Esophagus muscularis mucosa (tissue), 3 donors: Measurements from ENCODE around the gene ATP8B2.
"Not testable (repeated sequence)": the region's sequence is repeated elsewhere in the genome, so short reads cannot be mapped to it uniquely, and the experiment has no call there.

ENCODE experiments used
- CTCF ChIP-seq, 3 experiments: fragments of 200-600 bp in 2 of 3; fragments of 450-650 bp in 1 of 3; sonication (generic) in 2 of 3; IDR thresholded peaks; one replicate each; pipeline ENCODE4 v1.5.1; 2017 to 2019; ENCODE audit warnings: antibody characterized with exemption in 3 of 3, mild to moderate bottlenecking in 2 of 3, moderate library complexity in 1 of 3
- POLR2A ChIP-seq: fragments of 450-650 bp; IDR thresholded peaks from one replicate; pipeline ENCODE4 v1.6.1; 2017; ENCODE audit warnings: antibody characterized with exemption, moderate library complexity, mild to moderate bottlenecking, low read depth

- not testable (repeated sequence) for TF ChIP-seq CTCF (IDR thresholded peaks at IDR 0.05); POLR2A
Observed at GRCh38 chr1:154341366-154341765, 16.0 kb downstream of the ATP8B2 start.
